OCI-LY1 (cell line): Measurements from ENCODE around the gene MAD1L1.

Experiments
- CTCF ChIP-seq: fragments of 200-600 bp; sonication (generic), shearing (Covaris generic); IDR thresholded peaks from 2 replicates; pipeline ENCODE4 v1.5.1; 2017; ENCODE audit warnings: mild to moderate bottlenecking, antibody characterized with exemption, low read length, moderate library complexity, mixed read lengths
- EZH2 ChIP-seq: fragments of 200-600 bp; sonication (generic), shearing (Covaris generic); IDR thresholded peaks from 2 replicates; pipeline ENCODE4 v1.8.0; 2017; ENCODE audit warnings: borderline replicate concordance, mixed run types, mild to moderate bottlenecking, antibody characterized with exemption, low read length, moderate library complexity, mixed read lengths

DNA sequence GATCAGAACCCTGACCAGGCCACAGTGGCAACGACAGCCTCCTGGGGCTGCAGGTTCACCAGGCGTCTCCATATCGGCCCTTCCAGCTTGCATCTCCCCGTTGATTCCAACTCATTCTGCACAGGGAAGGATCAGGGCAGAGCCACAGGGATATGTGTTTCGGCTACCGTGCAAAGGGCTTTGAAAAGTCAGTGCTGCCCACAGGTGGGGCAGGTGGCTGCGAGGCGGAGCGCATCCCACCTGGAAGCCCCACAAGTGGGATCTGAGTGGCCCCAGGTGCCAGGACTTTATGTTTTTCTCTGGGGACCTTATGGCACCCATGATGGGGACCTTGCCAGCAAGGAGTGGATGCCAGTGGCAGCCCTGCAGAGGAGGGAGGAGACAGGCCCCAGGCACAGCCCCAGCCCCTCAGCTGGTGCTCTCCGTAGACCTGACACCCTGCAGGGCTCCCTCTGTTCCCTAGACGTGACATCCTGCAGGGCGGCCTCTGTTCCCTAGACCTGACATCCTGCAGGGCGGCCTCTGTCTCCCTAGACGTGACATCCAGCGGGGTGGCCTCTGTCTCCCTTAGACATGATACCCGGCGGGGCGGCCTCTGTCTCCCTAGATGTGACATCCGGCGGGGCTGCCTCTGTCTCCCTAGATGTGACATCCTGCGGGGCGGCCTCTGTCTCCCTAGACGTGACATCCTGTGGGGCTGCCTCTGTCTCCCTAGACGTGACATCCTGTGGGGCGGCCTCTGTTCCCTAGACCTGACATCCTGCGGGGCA lies 373.3 kb downstream of the MAD1L1 start:
- no peak for TF ChIP-seq CTCF
- TF ChIP-seq EZH2 = no peak
